ENCODE measurements around the gene DAPK3. TPM values are rescaled to one million over a fixed set of nuclear protein-coding genes. Genes with fewer than 3 reads are reported as not detected.
"Not testable (repeated sequence)": the region's sequence is repeated elsewhere in the genome, so short reads cannot be mapped to it uniquely, and the experiment has no call there.

Gene DAPK3
- polyA plus RNA-seq, 12 donors = 42.7 to 101 (median 66.3) TPM; not detected in 1

- DNase-seq = no peak
Observed at GRCh38 chr19:3959766-3960131, 11.2 kb downstream of the DAPK3 start.

DNA sequence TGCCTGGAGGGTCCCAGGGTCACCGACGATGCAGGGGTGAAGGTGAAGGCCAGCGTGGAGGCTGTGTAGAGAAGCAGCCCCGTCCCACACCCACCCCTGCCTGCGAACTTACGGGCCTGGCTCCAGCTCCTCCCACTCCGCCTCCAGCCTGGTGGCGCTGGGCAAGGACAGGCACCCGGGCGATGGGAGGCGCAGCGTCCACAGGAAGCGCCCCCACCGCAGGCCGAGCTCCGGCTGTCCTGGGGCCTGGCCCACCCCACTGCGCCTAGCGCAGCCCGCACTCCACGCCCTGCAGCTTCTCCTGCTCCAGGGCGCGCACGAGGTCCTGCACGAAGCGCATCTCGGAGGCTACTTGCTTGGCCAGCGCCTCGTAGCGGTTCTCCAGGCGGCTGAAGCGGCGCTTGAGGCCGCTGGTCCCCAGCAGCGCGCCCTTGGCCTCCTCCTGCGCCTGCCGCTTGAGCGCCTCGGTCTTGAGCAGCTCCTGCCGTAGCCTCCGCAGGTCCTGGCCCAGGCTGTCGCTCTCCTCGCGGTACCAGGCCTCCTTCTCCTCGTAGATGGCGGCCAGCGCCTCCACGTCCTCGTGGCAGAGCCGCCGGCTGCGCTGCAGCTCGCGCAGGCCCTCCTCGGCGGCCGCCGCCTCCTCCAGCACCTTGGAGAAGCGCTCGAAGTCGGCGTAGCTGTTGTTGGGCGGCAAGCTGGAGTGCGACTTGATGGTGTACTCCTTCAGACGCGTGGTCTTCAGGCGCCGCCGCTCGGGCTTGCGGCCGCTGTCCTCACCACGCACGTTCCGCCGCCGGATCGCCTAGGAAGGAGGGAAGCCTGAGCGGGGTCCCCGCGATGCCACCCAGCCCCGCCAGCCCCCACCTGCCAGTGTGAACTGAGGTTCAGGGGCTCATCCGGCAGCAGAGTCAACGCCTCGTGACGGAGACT, 11.8 kb downstream of the DAPK3 start:
- no peak for DNase-seq

GRCh38 chr19:3955688-3956087, 15.2 kb downstream of the DAPK3 start:
- DNase-seq = no peak

DNA sequence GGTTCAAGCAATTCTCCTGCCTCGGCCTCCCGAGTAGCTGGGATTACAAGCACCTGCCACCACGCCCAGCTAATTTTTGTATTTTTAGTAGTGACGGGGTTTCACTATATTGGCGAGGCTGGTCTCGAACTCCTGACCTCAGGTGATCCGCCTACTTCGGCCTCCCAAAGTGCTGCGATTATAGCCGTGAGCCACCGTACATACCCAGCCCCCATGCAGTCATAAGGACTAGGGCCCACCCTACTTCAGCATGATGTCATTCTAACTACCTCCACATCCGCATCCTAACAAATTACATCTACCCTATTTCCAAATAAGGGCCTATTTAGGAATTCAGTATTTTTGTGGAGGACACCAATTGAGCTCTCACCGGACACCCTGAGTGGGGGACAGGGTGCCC, 15.6 kb downstream of the DAPK3 start:
- not testable (repeated sequence) for DNase-seq

GRCh38 chr19:3954107-3954506, 16.8 kb downstream of the DAPK3 start:
- DNase-seq = no peak

DNA sequence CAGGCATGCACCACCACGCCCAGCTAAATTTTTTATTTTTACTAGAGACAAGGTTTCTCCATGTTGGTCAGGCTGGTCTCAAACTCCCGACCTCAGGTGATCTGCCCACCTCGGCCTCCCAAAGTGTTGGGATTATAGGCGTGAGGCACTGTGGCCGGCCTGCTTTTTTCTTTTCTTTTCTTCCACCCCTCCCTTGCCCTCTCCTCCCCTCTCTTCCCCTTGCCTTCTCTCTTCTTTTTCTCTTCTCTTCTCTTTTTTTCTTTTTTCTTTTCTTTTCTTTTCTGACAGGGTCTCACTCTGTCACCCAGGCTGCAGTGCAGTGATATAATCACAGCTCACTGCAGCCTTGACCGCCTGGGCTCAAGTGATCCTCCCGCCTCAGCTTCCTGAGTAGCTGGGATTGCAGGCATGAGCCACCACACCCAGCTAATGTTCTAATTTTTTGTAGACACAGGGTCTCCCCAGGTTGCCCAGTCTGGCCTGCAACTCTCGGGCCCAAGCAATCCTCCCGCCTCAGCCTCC, 18.1 kb downstream of the DAPK3 start:
- DNase-seq = not testable (repeated sequence)

GRCh38 chr19:3950871-3951861, 19.7 kb downstream of the DAPK3 start:
- DNase-seq = no peak

DNA sequence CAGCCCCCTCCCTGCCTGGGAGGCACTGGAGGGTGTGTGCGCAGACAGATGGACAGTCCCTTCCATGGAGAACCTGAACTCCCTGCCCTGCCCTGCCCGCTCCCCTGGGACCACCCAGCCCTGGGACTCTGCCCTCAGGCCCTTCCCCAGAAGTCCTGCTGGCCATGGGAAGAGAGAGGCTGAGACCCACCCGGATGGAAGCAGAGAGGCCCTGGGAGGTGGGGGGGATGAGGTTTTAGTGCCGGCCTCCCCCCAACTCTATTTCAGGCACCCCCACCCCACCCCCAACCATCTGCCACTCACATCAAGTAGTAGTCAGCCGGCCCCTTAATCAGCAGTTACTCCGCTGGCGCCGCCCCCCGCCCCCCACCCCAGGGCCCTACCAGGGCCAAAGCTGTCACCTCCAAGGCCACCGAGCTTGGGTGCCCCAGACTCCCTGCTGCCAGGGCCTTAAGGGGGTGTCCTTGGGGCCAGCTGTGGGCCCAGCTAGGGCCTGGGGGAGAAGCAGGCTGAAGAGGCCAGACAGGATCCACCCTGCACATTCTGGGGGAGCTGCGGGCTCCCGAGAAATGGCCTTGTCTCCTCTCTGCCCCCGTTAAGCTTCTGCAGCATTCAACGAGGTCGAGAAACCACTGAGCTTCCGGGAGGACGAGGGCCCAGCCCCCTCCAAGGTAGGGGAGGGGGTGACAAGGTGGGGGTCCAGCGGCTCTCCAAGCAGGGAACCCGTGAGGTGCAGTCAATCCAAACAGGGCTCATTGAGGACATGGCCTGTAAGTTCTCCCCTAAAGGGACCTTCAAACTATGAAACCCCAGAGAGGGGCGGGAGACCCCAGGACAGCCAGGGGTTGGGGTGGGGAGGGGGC, 20.7 kb downstream of the DAPK3 start:
- no peak for DNase-seq

GRCh38 chr19:3949294-3949693, 21.6 kb downstream of the DAPK3 start:
- DNase-seq = no peak

DNA sequence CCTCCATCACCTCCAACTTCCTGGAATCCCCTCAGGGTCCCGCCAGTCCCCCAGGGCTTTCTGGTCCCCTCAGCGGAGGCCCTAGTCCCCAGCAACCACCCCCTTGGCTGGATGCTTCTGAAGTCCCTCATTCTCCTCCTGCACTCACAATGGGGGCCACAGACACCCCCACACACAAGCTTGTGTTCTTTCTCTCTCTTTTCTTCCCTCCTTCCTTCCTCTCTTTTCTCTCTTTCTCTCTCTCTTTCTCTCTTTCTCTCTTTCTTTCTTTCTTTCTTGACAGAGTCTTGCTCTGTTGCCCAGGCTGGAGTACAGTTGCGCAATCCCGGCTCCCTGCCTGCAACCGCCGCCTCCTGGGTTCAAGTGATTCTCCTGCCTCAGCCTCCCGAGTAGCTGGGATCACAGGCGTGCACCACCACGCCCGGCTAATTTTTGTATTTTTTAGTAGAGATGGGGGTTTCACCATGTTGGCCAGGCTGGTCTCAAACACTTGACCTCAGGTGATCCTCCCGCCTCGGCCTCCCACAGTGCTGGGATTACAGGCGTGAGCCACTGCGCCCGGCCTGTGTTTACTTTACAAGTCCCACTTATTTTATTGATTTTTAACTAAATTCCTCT, 23.5 kb downstream of the DAPK3 start:
- DNase-seq = not testable (repeated sequence)

DNA sequence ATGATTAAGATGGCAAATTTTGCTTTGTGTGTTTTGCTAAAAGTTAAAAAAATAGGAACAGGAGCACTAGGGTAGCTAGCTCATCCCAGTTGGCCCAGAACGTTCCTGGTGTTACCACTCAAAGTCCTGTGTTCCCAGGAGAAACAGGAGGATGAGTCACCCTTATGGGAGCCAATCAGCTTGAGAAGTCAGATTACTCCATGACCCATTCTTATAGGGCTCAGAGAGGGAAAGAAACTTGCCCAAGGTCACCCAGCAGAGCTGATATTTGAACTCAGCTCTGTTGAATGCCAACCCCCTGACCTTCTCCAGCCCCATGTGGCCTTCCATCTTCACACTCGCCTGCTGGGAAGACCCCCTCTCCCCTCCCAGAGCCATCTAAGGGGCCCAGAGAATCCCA, 25.1 kb downstream of the DAPK3 start:
- DNase-seq = no peak

DNA sequence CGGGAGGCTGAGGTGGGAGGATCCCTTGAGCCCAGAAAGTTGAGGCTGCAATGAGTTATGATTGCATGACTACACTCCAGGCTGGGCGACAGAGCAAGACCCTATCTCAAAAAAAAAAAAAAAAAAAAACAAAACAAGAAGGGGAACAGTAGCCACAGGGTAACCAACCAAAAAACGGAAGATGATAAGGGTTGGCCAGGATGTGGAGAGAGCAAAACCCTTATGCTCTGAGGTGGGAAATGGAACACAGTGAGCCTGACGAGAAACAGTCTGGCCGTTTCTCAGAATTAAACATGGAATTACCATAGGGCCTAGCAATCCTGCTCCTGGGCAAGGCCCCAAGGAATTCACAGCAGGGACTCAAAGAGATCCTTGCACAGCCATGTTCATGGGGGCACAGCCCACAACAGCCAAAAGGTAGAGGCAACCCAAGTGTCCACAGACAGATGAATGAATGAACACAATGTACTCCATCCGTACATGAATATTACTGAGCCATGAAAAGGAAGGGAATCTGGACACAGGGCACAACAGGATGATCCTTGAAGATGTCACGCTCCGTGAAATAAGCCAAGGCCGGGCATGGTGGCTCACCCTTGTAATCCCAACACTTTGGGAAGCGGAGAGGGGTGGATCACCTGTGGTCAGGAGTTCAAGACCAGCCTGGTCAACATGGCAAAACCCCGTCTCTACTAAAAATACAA, 26.7 kb downstream of the DAPK3 start:
- DNase-seq = no peak

GRCh38 chr19:3942790-3943409, 28.0 kb downstream of the DAPK3 start:
- DNase-seq = no peak

GRCh38 chr19:3938300-3938950, 32.5 kb downstream of the DAPK3 start:
- DNase-seq = not testable (repeated sequence)

DNA sequence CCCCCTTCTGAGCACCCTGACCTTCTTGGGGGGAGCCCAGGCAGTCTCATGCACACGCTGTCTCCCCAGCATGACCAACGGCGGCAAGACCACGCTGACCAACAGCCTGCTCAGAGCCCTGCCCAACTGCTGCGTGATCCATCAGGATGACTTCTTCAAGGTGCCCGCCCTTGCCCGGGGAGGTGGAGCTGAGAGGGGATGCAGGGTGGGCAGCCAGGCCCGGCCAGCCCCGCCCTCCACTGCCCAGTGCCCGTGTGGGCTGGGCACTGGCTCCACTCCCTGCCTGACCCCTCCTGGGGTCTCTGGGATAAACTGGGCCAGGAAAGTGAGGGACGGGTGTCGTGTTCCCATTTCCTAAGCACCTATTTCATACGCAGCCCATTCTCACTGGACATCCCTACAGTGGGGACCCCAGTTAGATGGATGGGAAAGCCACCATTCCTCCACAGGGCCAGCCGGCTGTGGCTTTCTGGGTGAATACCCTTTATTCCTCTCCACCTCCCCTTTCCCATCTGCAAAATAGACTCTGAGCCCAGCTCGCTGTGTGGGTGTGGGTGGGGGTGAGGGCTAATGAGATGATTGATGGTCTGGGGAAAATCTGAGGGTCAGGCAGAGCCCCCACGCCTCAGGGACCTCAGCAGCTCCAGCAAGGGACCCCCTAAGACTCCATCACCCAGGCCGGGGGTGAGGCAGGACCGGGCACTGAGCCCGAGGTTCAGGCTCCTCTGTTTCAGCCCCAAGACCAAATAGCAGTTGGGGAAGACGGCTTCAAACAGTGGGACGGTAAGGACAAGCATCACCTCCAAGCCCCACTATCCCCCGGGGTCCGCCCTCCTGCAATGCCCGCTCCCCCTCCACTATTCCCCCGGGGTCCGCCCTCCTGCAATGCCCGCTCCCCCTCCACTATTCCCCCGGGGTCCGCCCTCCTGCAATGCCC, 34.1 kb downstream of the DAPK3 start:
- no peak for DNase-seq

DNA sequence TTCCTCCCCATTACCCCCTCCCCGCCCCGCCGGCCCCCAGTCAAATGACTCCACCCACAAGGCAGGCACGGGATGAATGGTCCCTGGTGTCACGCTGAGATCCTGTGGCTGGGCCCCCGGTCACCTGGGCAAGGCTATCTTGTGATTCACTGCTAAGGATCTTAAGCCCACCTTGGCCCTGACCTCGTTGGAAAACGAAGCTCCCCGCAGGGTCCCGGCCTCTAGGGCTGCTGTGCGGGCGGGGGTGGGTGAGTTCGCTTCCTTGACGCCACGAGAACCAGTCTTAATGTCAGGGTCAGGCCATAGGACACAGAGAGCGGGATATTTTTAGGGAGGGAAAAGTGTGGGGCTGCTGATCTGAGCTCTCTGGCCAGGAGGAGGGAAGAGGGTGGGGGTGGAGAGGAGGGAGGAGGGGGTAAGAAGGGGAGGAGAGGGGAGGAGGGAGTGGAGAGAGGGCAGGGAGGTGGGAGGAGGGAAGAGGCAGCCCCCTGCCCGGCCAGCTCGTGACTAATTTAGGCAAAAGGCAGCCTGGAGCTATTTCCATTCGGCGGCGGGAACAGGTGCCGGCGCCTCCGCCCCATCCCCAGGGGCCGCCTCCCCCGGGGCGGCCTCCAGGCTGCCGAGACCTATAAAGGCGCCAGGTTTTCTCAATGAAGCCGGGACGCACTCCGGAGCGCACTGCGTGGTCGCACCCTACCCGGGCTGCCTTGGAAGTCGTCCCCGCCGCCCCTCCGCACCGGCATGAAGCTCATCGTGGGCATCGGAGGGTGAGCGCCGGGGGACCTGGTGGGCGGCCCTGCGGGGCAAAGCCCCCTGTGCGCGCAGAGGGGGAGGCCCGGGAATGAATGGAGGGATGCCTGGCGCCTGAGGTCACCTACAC, 37.7 kb downstream of the DAPK3 start, which contains the start of gene NMRK2:
NMRK2 (plus strand) TSS at position 139 of the 880 bp plus-strand sequence; CDS start at position 742, 603 bp downstream.
- DNase-seq = no peak

DNA sequence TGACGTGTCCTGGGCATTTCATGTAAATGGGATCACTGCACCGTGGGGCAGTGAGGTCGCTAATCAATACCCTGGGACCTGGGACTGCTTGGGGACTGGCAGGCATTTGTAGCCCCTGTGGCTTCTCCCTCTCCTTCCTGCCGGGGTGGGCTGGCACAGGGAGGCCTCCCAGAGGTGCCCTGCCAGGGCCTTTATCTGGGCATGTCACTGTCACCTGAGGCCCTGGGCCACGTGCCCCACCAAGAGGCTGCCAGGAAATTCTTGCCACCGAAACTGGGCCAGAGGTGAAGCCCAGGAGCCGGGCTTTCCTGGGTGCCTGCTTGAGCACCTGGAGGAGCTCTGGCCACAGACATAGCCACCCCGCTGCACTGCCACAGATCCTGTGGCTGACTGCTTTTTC, 39.9 kb downstream of the DAPK3 start:
- DNase-seq = no peak

All from muscle of arm (tissue), 12 donors.